Fibroblast of the aortic adventitia (primary cell): ENCODE data around the gene IRGQ. TPM values are rescaled to one million over a fixed set of nuclear protein-coding genes. Genes with fewer than 3 reads are reported as not detected.

Source experiments
- DNase-seq: peaks from one replicate; pipeline ENCODE4 v3.0.0-alpha.2; 2010; ENCODE audit warnings: low read depth
- H3K4me3 ChIP-seq: 2 replicates; pipeline ENCODE4 v1.5.1; 2011; ENCODE audit warnings: low read depth, mild to moderate bottlenecking, control low read depth, low read length, moderate library complexity
- CTCF ChIP-seq: IDR thresholded peaks from 2 replicates; pipeline ENCODE4 v1.5.1; 2011; ENCODE audit warnings: mild to moderate bottlenecking, low read length, control low read depth, inconsistent platforms; ENCODE audit not compliant: insufficient read depth
- total RNA-seq: library from RNA; depleted of rRNA; stranded (reverse); fragments of >200 nt; gene quantifications from 2 replicates; pipeline ENCODE4 v1.2.3, GENCODE V29; 2012; ENCODE audit warnings: low replicate concordance

The IRGQ gene
- total RNA-seq, result 17.5 and 32.3 TPM in 2 replicates

DNA sequence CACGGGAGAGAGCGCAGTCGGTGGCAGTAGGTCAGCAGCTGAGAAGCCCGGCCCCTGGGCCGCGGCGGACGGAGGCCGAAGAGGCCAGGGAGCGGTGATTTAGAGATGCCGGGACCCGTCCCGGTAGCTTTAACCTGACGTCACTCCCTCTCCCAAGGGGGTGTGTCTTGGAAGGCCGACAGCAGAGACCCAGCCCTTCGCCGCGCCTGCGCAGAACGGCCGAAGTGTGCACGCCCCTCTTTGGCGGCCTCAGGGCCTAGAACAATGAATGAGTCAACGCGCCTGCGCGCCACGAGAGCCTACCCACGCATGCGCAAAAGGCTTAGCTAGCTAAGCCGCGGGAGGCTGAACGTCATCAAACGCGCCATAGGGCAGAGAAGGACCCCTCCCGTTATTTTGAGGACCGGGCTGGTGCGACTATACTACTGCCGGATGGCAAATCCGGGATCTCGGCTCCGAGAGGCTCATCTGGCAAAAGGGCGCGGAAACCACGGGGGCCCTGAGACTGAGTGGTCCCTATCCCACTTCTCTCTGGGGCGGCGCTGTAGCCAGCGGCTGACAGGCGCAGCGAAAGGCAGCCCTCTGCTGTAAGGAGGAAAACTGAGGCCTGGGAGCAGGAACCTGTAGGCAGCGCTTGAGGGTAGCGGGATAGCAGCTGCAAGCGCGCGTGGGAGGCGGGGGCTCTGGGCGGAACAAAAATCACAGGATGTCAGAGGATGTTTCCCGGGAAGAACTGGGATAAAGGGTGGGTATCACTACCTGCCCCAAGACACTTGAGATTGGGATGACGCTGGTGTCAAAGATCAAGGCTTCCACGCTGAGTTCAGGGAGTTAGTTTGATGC is at the start of gene IRGQ, which contains the start of gene ZNF576:
Gene IRGQ, minus strand, starts transcription at position 136 of the 843 bp plus-strand sequence. CDS start 796 bp downstream, outside the sequence.
Gene ZNF576, plus strand, starts transcription at position 597 of the 843 bp plus-strand sequence. CDS start 514 bp downstream, outside the sequence.
- no peak for TF ChIP-seq CTCF
- H3K4me3 ChIP-seq, result peak within 1 kb of the TSS; percentile 94
- peak; percentile 99 for DNase-seq

DNA sequence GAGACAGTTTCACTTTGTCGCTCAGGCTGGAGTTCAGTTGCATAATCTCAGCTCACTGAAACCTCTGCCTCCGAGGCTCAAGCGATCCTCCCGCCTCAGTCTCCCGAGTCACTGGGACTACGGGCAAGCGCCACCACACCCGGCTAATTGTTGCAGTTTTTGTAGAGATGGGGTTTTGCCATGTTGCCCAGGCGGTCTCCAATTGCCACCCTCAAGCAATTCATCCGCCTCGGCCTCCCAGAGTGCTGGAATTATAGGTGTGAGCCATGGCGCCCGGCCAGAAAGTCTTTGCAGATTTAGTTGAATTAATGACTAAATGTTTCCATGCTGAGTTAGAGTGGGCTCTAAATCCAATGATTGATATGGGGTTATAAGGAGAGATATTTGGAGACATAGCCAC is 48.2 kb upstream of the IRGQ start:
- no peak for DNase-seq
- no peak for TF ChIP-seq CTCF
- no peak overlapping the region for H3K4me3 ChIP-seq

- peak; percentile 15 for DNase-seq
- no peak for TF ChIP-seq CTCF
- no peak overlapping the region for H3K4me3 ChIP-seq
Observed at GRCh38 chr19:43643326-43643725, 47.4 kb upstream of the IRGQ start.

GRCh38 chr19:43642531-43642930 is 46.6 kb upstream of the IRGQ start:
- no peak for TF ChIP-seq CTCF
- DNase-seq, result no peak
- H3K4me3 ChIP-seq, result no peak overlapping the region

DNA sequence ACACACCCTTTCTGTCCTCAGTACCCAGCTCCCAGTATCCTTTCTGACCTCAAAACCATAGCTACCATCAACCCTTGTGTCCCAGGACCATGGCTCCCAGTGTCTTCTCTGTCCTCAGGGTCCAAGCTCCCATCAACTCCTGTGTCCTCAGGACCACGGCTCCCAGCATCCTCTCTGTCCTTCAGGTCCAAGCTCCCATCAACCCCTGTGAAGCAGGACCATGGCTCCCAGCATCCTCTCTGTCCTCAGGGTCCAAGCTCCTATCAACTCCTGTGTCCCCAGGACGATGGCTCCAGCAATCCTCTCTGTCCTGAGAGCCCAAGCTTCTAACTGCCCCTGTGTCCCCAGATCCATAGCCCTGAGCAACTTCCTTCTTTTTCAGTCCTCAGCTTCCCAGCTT is 45.4 kb upstream of the IRGQ start:
- H3K4me3 ChIP-seq, result no peak overlapping the region
- DNase-seq, result no peak
- TF ChIP-seq CTCF, result no peak

DNA sequence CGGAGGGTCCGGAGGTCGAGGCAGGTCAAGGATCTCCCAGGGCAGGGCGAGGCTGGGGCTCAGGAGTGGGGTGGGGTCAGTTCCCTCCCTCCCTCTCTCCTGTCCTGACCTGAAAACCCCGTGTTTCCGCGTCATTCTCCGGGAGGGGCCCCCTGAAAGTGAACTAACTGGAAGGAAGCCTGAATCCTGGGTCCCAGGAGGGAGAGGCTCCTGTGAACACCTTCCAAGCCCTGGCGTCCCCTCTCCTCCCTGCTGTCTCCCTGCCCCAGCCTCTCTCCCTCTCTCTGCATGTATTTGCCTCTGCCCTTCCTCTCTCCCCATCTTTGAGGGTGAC is 44.5 kb upstream of the IRGQ start:
- H3K4me3 ChIP-seq, result peak overlapping the region; percentile 67
- TF ChIP-seq CTCF, result no peak
- DNase-seq, result no peak
